Activated T-cell treated with anti-CD3 and anti-CD28 coated beads, Interleukin-2, amount 50 U/mL, for 72 hours (primary cell): ENCODE measurements around the gene MINDY2. TPM values are rescaled to one million over a fixed set of nuclear protein-coding genes. Genes with fewer than 3 reads are reported as not detected.
"Not testable (repeated sequence)": the region's sequence is repeated elsewhere in the genome, so short reads cannot be mapped to it uniquely, and the experiment has no call there.

Source experiments
- ATAC-seq, 2 donors: fragments of 150-1000 bp; cut with Tn5 transposase; replicated peaks in 1 of 2; 2 replicates each; pipeline ENCODE4 v1.10.0; 2021; ENCODE audit warnings: moderate library complexity in 2 of 2, mild to moderate bottlenecking in 1 of 2
- DNase-seq, 2 donors: peaks; one replicate each; pipeline ENCODE4 v3.0.0; 2021 to 2022; ENCODE audit warnings: mixed read lengths in 1 of 2
- H3K27ac Mint-ChIP-seq: one replicate; pipeline ENCODE4 v1.8.0; 2022; ENCODE audit warnings: mild to moderate bottlenecking, moderate library complexity, mixed read lengths
- H3K27me3 Mint-ChIP-seq: one replicate; pipeline ENCODE4 v1.8.0; 2022; ENCODE audit warnings: low read depth, mixed read lengths
- H3K36me3 Mint-ChIP-seq, 2 donors: one replicate each; pipeline ENCODE4 v1.8.0; 2022; ENCODE audit warnings: mixed read lengths in 2 of 2, mild to moderate bottlenecking in 1 of 2; ENCODE audit not compliant: insufficient read depth in 2 of 2
- H3K4me1 Mint-ChIP-seq: one replicate; pipeline ENCODE4 v1.8.0; 2022; ENCODE audit warnings: low read depth, mixed read lengths
- H3K4me3 Mint-ChIP-seq, 2 donors: one replicate each; pipeline ENCODE4 v1.8.0; 2022; ENCODE audit warnings: mild to moderate bottlenecking in 2 of 2, mixed read lengths in 2 of 2, moderate library complexity in 2 of 2
- H3K9me3 Mint-ChIP-seq, 2 donors: one replicate each; pipeline ENCODE4 v1.8.0; 2022; ENCODE audit warnings: mixed read lengths in 2 of 2
- total RNA-seq, 2 donors: library from RNA; stranded (reverse); gene quantifications; one replicate each; pipeline ENCODE4 v1.2.3, GENCODE V29; 2022

The MINDY2 gene
- total RNA-seq, 2 donors from 2014 or later, result 10.6 to 12.3 TPM

DNA sequence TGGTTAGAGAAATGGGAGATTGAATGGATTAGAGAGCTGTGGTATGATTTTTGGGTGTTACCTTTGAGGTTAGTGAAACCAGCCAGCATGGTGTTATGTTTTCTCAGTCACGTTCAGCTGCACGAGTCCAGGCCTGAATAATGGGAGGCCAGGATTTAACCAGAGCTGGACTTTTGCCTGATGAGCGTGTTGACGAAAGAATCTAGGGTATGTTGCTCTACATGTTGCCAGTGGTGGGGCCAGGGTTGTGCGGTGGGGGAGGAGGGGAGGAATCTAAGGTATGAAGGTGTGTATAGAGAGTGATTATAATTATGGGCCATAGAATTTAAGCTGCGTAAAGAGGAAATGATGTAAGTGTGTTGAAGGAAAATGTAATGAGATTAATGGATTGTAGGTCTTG, 22.8 kb downstream of the MINDY2 start:
- no peak overlapping the region for H3K4me3 Mint-ChIP-seq
- H3K36me3 Mint-ChIP-seq, result peaks cover 0 to 2% of the 10 kb centered on the region in 2 donors
- H3K27ac Mint-ChIP-seq, result no peak overlapping the region
- H3K4me1 Mint-ChIP-seq, result peaks cover 14% of the 10 kb centered on the region
- H3K9me3 Mint-ChIP-seq, result no peaks in the 10 kb centered on the region
- DNase-seq, result no peak
- ATAC-seq, result no peak
- no peaks in the 10 kb centered on the region for H3K27me3 Mint-ChIP-seq

DNA sequence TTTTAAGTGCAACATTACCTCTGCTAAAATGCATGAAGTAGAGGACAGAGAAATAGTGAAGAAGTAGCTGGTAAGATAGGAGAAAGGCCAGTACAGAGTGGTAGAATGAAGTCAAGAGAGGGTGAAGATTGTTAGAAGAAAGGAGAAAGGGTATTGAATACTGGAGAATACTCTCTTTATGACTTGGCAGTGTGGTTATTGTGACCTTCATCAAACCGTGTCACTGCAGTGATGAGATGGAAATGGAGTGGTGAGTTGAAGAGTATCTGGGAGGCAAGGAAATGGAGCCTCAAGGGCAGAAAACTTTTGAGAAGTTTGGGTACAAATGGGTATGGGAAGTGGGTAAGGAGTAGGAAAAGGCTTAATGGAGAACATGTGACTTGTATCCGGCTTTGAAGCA, 24.7 kb downstream of the MINDY2 start:
- Mint-ChIP-seq H3K9me3 (no peaks in the 10 kb centered on the region), H3K4me1 (peaks cover 14% of the 10 kb centered on the region), H3K36me3 (no peaks in the 10 kb centered on the region), H3K27ac (no peak overlapping the region), H3K27me3 (no peaks in the 10 kb centered on the region), H3K4me3 (no peak overlapping the region)
- ATAC-seq, result no peak
- DNase-seq, result no peak

DNA sequence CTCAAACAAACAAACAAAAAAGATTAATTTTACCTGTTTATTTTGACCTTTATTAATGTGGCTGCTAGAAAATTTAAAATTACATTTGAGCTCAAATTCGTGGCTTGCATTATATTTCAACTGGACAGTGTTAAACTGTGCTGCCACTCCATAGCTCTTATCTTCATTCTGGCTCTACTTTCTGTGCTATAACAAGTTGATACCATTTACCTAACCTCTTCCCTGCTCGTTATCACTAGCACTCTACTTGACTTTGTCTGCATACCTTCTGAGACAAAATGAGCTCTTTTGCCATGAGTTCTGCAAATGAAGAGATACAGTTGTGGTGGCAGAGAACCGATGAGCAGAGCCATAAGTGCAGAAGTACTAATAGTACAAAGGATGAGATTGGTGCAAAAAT, 26.4 kb downstream of the MINDY2 start:
- Mint-ChIP-seq H3K4me1 (peaks cover 14% of the 10 kb centered on the region), H3K27me3 (no peaks in the 10 kb centered on the region), H3K27ac (no peak overlapping the region), H3K9me3 (no peaks in the 10 kb centered on the region), H3K4me3 (no peak overlapping the region), H3K36me3 (no peaks in the 10 kb centered on the region)
- DNase-seq (no peak), ATAC-seq (no peak)

DNA sequence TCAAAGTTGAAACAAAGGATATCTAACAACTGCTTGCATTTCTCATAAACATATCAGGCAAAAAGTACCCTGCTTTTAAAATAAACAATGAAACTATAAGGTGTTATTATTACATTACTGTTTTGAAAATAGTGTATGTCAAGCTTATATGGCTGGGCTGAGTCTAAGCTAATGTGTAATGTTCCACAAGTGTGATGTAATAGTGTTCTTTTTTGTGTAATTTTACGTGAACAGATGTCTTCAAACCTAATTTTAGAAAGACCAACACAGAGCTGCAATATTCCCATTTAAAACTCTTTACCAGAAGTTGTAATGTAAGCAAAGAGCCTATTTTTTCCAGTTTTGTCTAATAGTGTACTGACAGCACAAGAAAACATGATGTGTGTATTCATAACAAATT, 34.0 kb downstream of the MINDY2 start:
- Mint-ChIP-seq H3K36me3 (no peaks in the 10 kb centered on the region), H3K9me3 (no peaks in the 10 kb centered on the region), H3K27me3 (no peaks in the 10 kb centered on the region), H3K4me3 (no peak overlapping the region), H3K4me1 (peaks cover 5% of the 10 kb centered on the region), H3K27ac (no peak overlapping the region)
- no peak for DNase-seq
- ATAC-seq, result no peak

DNA sequence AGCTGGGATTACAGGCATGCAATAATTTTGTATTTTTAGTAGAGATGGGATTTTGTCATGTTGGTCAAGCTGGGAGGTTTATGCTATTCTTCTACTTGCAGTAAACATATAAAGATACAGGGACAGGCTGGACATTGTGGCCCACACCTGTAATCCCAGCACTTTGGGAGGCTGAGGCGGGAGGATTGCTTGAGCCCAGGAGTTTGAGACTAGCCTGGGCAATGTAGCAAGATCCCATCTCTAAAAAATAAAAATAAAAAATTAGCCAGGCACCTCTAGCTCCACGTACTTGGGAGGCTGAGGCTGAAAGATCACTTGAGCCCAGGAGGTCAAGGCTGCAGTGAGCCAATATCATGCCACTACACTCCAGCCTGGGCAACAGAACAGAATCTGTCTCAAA, 52.2 kb downstream of the MINDY2 start:
- not testable (repeated sequence) for H3K4me3 Mint-ChIP-seq

DNA sequence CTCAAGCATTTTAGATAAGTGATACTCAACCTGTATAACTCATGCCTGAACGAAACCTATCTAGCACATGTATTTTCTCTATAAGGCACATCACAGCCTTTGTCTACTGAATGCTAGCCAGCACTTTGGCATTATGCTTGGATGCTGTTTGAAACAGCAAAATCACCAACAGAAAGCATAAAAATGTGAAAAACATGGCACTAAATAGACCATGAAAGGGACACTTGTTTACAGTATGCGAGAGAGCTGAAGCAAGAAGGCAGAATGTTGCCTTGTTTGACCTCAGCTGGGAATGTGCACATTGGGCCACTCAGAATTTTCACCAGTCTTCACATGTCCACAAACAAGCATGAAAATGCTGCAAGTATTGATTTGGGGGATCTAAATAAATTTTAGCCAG, 59.5 kb downstream of the MINDY2 start:
- no peak for ATAC-seq
- H3K4me3 Mint-ChIP-seq, result no peak overlapping the region
- no peaks in the 10 kb centered on the region for H3K4me1 Mint-ChIP-seq
- no peak overlapping the region for H3K27ac Mint-ChIP-seq
- H3K9me3 Mint-ChIP-seq, result no peaks in the 10 kb centered on the region
- peaks cover 0 to 2% of the 10 kb centered on the region in 2 donors for H3K36me3 Mint-ChIP-seq
- DNase-seq, result no peak
- H3K27me3 Mint-ChIP-seq, result no peaks in the 10 kb centered on the region

More for the DNA sequence above, 52.2 kb downstream of the MINDY2 start:
- DNase-seq, H3K9me3 Mint-ChIP-seq, H3K27ac Mint-ChIP-seq, H3K27me3 Mint-ChIP-seq, H3K36me3 Mint-ChIP-seq, H3K4me1 Mint-ChIP-seq, ATAC-seq: not testable (repeated sequence)

DNA sequence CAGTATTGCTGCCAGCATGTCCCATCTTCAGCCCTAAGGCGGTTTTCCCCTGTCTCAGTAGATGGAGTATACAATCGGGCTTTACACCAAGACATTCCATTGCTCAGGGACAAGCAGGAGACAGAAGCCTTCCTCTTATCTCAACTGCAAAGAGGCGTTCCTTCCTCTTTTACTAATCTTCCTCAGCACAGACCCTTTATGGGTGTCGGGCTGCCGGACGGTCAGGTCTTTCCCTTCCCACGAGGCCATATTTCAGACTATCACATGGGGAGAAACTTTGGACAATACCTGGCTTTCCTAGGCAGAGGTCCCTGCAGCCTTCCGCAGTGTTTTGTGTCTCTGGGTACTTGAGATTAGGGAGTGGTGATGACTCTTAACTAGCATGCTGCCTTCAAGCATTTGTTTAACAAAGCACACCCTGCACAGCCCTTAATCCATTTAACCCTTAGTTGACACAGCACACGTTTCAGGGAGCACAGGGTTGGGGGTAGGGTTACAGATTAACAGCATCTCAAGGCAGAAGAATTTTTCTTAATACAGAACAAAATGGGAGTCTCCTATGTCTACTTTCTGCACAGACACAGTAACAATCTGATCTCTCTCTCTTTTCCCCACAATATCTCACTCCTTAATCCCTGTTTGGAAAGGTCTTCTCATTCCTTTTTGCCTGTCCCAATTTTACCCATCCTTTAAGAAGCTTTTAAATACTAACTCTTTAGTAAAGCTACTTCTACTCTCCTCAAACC, 62.8 kb downstream of the MINDY2 start:
- not testable (repeated sequence) for ATAC-seq, H3K27ac Mint-ChIP-seq, H3K36me3 Mint-ChIP-seq, H3K9me3 Mint-ChIP-seq, H3K27me3 Mint-ChIP-seq, DNase-seq, H3K4me1 Mint-ChIP-seq, H3K4me3 Mint-ChIP-seq

DNA sequence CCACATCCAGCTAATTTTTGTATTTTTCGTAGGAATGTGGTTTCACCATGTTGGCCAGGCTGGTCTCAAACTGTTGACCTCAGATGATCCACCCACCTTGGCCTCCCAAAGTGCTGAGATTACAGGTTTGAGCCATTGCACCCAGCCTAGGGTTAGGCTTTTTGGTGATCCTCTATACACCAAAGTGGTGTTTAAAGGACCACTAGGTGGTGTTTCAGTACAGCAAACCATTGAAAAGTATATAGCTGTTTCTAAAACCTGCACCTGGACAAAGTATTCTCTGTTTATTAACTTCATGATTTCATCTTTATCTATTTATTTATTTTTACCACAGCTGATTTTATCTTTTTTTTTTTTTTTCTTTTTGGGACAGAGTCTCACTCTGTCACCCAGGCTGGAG, 68.4 kb downstream of the MINDY2 start:
- H3K9me3 Mint-ChIP-seq, result no peaks in the 10 kb centered on the region
- DNase-seq, result no peak
- H3K27ac Mint-ChIP-seq, result no peak overlapping the region
- no peak overlapping the region for H3K4me3 Mint-ChIP-seq
- ATAC-seq, result no peak
- H3K36me3 Mint-ChIP-seq, result no peaks in the 10 kb centered on the region
- H3K4me1 Mint-ChIP-seq, result no peaks in the 10 kb centered on the region
- H3K27me3 Mint-ChIP-seq, result no peaks in the 10 kb centered on the region

DNA sequence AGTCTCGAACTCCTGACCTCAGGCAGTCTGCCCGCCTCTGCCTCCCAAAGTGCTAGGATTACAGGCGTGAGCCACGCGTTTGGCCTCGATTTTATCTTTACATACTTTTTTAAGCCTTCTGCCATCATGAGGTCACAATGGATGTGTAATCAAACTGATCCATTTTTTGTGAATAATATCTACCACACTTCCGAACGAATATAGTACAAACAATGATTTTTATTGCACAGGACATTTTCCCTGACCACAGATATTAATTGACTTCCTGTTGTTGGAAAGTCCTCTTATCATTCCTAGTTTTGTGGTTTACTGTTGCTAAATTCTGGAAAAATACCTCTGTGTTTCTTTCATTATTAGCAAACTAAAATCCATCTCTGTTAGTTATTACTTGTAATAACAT, 68.9 kb downstream of the MINDY2 start:
- ATAC-seq, result no peak
- no peak for DNase-seq
- Mint-ChIP-seq H3K9me3 (no peaks in the 10 kb centered on the region), H3K27ac (no peak overlapping the region), H3K27me3 (no peaks in the 10 kb centered on the region), H3K4me3 (no peak overlapping the region), H3K36me3 (no peaks in the 10 kb centered on the region), H3K4me1 (no peaks in the 10 kb centered on the region)

DNA sequence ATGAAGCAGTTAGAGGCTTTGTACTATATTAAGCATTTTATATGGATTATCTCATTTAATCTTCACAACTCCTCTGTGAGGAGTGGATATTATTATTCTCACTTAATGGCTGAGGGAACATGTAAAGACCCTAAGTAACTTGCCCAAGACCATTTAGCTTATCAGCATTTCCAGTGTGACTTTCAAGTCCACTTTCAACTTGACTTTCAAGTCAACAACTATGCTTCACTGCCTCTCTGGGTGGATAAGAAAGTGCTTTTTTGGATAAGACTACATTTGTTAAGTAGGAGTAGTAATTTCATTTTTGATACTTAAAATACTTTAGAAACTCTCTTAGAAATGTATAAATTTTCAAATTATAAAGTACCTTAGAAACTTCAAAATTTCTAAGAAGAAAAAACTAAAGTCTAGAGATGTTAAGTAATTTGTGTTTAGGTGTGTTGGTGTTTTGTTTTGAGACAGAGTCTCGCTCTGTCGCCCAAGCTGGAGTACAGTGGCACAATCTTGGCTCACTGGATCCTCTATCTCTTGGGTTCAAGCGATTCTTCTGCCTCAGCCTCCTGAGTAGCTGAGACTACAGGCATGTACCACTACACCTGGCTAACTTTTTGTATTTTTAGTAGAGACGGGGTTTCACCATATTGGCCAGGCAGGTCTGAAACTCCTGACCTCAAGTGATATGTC, 71.8 kb downstream of the MINDY2 start:
- Mint-ChIP-seq H3K4me3 (no peak overlapping the region), H3K27ac (no peak overlapping the region), H3K27me3 (no peaks in the 10 kb centered on the region), H3K36me3 (no peaks in the 10 kb centered on the region), H3K9me3 (no peaks in the 10 kb centered on the region), H3K4me1 (no peaks in the 10 kb centered on the region)
- ATAC-seq (no peak), DNase-seq (no peak)

DNA sequence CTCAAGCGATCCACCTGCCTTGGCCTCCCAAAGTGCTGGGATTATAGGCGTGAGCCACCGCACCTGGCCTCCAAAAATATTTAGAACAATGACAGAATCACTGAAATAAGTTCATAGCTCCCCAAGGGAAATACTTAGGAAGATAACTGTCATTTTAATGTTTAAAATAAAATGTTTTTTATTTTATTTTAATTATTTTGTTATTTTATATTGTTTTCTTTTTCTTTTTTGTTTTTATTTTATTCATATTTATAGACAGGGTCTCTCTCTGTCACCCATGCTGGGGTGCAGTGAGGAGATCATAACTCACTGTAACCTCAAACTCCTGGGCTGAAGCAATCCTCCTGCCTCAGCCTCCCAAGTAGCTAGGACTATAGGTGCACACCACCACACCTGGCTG, 80.1 kb downstream of the MINDY2 start:
- H3K9me3 Mint-ChIP-seq, H3K27me3 Mint-ChIP-seq, H3K4me3 Mint-ChIP-seq, H3K4me1 Mint-ChIP-seq, H3K36me3 Mint-ChIP-seq, H3K27ac Mint-ChIP-seq, ATAC-seq, DNase-seq: not testable (repeated sequence)

DNA sequence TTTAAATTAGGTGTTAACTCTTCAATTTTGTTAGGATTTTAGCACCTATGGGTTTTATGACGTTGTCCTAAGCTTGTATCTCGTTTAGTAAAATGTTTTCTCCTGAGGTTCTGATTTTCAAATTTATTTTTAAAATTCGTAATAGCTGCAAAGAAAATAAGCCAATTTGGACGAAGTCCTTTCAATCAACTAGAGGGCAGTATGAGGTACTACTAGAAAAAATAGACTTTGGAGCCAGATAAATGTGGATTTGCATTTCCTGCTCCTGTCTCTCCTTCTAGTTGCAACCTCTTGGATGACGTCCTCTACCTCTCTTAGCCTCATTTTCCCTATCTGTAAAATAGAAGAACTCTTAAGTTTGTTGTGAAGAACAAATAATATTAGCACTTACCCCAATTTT, 81.2 kb downstream of the MINDY2 start:
- no peaks in the 10 kb centered on the region for H3K4me1 Mint-ChIP-seq

DNA sequence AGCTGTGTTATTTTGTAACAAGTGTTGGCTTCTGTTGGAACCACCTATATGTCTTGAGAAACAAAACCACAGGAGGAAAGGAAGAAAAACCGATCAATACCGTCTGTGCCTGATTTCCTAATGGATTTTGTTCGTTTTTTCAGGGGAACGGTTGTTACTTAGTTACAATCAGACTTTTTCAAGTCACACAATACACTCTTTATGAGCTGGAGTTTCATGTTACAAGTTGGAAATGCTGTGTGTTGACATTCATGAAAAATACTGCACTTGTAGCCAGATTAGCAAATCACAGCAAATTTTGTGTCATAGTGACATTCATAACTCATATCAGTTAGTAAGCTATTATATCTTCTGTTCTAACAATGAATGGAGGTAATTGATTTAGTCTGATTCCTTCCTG, 83.5 kb downstream of the MINDY2 start:
- Mint-ChIP-seq H3K36me3 (peaks cover 0 to 5% of the 10 kb centered on the region in 2 donors), H3K4me3 (no peak overlapping the region), H3K4me1 (no peaks in the 10 kb centered on the region), H3K9me3 (no peaks in the 10 kb centered on the region), H3K27me3 (no peaks in the 10 kb centered on the region), H3K27ac (no peak overlapping the region)
- ATAC-seq (no peak), DNase-seq (no peak)

More for the DNA sequence above, 81.2 kb downstream of the MINDY2 start:
- Mint-ChIP-seq H3K27ac (no peak overlapping the region), H3K36me3 (peaks cover 0 to 8% of the 10 kb centered on the region in 2 donors), H3K9me3 (no peaks in the 10 kb centered on the region), H3K27me3 (no peaks in the 10 kb centered on the region), H3K4me3 (no peak overlapping the region)
- ATAC-seq (no peak), DNase-seq (no peak)

DNA sequence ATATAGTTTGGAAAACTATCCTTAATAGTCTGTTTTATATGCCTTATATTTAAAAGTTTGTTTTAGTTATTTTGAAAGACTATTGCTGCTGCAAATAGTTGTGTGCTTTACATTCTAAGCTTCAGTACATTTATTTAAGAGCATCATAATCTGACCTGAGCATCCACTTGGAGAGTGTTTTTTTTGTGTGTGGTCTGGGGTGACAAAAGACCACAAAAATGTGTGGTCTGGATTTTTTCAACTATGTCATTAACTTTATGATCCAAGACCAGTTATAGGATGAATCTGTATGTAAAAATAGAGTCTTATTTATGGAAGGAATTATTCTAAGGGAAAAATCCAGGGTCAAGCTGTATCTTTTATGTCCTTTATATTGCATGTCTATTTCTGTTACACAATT, 85.0 kb downstream of the MINDY2 start:
- Mint-ChIP-seq H3K36me3 (peaks cover 0 to 5% of the 10 kb centered on the region in 2 donors), H3K4me1 (no peaks in the 10 kb centered on the region), H3K4me3 (no peak overlapping the region), H3K27ac (no peak overlapping the region), H3K27me3 (no peaks in the 10 kb centered on the region), H3K9me3 (no peaks in the 10 kb centered on the region)
- DNase-seq, result no peak
- ATAC-seq, result no peak
